Lower leg skin (tissue), 3 donors: ENCODE results near the gene HBA1.

Experiments used
- CTCF ChIP-seq, 3 donors: fragments of 450-650 bp; IDR thresholded peaks; one replicate each; pipeline ENCODE4 v1.5.1; 2016; ENCODE audit warnings: antibody characterized with exemption in 3 of 3, mild to moderate bottlenecking in 3 of 3, moderate library complexity in 2 of 3
- POLR2A ChIP-seq, 2 donors: fragments of 450-650 bp; IDR thresholded peaks; one replicate each; pipeline ENCODE4 v1.6.1; 2016 to 2017; ENCODE audit warnings: antibody characterized with exemption in 2 of 2, mild to moderate bottlenecking in 1 of 2, moderate library complexity in 1 of 2

- TF ChIP-seq CTCF (IDR thresholded peaks at IDR 0.05), result no peak
- TF ChIP-seq POLR2A (IDR thresholded peaks at IDR 0.05), result no peak
These were observed 9.3 kb upstream of the HBA1 start for GRCh38 chr16:167122-167690.
